ENCODE measurements around the gene ITIH1.
A peak's percentile ranks its signal among the peaks of the same experiment; 100 is the strongest.
"Not testable (repeated sequence)": the region's sequence is repeated elsewhere in the genome, so short reads cannot be mapped to it uniquely, and the experiment has no call there.

Gene ITIH1, protein sequence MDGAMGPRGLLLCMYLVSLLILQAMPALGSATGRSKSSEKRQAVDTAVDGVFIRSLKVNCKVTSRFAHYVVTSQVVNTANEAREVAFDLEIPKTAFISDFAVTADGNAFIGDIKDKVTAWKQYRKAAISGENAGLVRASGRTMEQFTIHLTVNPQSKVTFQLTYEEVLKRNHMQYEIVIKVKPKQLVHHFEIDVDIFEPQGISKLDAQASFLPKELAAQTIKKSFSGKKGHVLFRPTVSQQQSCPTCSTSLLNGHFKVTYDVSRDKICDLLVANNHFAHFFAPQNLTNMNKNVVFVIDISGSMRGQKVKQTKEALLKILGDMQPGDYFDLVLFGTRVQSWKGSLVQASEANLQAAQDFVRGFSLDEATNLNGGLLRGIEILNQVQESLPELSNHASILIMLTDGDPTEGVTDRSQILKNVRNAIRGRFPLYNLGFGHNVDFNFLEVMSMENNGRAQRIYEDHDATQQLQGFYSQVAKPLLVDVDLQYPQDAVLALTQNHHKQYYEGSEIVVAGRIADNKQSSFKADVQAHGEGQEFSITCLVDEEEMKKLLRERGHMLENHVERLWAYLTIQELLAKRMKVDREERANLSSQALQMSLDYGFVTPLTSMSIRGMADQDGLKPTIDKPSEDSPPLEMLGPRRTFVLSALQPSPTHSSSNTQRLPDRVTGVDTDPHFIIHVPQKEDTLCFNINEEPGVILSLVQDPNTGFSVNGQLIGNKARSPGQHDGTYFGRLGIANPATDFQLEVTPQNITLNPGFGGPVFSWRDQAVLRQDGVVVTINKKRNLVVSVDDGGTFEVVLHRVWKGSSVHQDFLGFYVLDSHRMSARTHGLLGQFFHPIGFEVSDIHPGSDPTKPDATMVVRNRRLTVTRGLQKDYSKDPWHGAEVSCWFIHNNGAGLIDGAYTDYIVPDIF

DNA sequence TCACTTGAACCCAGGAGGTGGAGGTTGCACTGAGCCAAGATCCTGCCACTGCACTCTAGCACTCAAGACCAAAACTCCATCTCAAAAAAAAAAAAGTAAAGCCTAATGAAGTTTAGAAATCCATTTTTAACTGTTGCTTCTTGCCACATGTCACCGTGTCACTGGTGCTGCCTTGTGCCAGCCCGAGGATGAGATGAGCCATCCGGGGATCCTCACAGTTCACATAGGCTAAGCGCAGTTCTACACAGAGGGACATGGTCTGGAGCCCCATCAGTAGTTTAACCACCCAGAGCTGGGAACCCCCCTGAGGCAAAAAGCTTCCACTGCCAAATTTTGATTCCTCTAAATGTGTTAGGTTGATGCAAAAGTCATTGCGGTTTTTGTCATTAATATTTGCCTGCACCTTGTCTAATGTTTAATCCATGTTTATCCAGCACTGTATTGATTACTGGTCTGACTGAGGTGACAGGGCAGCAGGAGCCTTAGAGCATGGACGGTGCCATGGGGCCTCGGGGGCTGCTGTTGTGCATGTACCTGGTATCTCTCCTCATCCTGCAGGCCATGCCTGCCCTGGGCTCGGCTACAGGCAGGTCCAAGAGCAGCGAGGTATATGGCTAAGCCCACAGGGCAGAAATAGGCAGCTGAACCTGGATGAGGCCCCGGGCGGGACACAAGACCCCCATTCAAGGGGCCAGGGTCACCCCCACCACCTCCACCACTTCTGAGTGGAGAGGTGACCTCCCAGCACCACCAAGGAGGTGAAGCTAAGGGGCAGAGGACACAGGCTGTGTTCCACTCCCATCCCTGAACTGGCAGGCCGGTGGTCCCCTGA is at the start of gene ITIH1:
ITIH1 (plus strand) TSS at position 473 of the 832 bp plus-strand sequence; CDS start at position 490, 17 bp downstream.
- FAIRE-seq: no peak

DNA sequence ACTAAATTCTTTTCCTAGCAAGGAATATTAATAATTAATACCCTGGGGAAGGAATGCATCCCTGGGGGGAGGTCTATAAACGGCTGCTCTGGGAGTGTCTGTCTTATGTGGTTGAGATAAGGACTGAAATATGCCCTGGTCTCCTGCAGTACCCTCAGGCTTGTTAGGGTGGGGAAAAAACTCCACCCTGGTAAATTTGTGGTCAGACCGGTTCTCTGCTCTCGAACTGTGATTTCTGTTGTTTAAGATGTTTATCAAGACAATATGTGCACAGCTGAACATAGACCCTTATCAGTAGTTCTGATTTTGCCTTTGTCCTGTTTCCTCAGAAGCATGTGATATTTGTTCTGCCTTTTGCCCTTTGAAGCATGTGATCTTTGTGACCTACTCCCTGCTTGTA is 48.6 kb upstream of the ITIH1 start:
- FAIRE-seq: not testable (repeated sequence)

DNA sequence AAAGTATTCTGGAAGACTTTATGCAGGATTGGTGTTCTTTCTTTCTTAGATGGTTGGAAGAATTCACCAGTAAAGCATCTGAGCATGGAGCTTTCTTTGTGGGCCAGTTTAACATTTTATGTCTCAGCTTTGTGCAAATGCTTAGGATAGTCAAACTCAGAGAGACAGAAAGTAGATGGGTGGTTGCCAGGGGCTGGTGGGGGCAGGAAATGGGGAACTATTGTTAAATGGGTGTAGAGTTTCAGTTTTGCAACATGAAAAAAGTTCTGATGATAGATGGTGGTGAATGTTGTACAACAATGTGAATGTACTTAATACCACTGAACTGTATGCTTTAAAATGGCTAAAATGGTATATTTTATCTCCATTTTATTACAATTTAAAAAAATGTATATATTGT is 46.7 kb upstream of the ITIH1 start:
- FAIRE-seq: no peak

DNA sequence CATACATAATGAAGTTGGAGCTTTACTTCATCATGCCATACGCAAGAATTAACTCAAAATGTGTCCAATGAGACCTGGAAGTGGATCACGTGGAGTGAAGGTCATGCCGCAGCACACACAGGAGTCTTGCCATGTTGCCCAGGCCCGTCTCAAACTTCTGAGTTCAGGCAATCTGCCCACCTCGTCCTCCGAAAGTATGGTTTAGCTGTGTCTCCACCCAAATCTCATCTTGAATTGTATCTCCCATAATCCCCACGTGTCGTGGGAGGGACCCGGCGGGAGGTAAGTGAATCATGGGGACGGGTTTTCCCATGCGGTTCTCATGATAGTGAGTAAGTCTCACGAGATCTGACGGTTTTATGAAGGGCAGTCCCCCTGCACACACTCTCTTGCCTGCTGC is 45.8 kb upstream of the ITIH1 start:
- no peak for FAIRE-seq

DNA sequence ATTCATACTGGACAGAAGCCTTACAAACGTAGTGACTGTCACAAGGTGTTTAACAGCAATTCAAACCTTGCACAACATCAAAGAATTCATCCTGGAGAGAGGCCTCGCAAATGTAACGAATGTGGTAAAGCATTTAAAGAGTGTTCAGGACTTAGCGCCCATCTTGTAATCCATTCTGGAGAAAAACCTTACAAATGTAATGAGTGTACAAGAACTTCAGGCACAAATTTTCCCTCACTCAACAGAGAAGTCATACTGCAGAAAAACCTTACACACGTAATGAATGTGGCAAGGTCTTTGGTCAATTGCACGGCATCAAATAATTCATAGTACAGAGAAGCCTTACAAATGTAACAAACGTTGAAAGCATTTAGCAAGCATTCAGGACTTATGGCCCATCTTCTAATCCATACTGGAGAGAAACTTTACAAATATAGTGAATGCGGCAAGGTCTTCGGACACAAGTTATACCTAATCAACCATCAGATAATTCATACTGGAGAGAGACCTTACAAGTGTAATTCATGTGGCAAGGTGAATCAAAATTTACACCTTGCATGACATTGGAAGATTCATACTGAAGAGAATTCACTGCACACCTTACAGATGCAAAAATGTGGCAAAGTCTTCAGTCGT is 44.0 kb upstream of the ITIH1 start:
- no peak for FAIRE-seq

DNA sequence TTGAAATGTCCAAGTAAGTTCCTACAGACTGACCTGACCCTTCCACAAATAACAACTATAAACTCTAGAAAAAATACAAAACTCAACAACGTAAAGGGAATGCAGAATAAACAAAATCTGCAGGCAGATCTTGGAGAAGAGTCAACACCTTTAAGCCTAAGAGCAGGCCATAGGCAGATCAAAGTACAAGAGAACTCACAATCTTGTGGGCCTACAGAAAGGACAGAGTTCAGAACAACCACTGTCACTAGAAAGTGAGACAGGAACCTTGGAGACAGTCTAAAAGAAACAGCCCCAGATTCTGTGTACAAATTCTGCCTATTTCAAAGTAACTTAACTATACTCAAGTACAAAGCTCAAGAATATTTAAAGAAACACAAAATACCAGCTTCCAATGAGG is 37.7 kb upstream of the ITIH1 start:
- FAIRE-seq: no peak

DNA sequence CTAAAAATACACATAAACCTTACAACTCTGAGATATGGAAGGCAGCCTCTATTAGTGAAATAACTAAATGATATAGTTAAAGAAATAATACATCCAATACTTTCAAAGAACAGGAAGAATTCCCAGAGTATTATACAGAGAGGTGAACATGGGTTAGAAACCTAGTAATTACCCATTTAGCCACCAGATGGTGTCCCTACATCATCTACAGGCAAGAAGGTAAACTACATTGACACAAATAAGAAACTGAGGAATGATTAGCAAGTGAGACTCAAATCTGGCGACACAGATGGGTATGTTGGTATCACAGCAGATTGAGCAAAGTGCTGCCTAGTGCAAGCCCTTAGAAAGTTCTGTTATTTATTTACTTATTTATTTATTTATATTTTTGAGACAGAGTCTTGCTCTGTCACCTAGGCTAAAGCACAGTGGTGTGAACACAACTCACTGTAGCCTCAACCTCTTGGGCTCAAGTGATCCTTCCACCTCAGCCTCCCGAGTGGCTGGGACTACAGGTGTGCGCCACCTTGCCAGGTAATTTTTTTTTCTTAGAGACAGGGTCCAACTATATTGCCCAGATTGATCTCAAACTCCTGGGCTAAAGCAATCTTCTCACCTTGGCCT is 34.9 kb upstream of the ITIH1 start:
- FAIRE-seq: peak; percentile 97

DNA sequence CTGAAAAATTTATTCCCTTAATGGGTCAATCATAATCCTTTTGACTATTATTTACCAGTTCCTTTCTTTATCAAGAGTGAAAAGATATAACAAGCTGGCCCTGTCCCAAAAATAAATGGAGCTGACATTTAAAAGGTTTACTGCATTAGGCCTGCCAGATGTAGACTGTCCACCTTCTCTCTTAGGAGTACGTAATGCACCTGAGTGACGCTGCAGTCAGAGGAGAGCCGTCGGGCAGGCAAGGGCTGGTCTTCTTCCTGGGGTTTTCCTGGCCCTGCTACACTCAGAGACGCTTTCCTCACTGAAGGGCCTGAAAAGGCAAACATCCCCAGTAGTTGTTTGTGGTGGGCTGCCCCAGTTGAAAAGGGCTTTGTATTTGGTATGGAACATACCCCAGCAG is 34.2 kb upstream of the ITIH1 start:
- peak; percentile 95 for FAIRE-seq

DNA sequence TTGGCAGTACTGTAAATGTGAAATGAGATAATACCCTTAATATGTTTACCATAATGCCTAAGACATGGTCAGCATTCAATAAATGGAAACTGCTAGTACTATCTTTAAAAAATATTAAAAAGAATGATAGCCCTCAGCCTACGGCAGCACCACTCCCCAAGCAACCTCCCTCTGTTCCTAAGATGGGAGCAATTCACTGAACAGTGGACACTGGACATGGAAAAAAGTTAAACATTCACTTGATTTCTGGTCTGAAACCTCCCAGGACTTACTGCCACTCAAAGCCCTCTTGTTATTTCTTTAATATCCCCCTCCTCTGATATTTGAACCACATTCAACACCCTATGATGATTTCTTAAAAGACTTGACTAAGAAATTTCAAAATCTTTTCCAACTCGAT is 33.7 kb upstream of the ITIH1 start:
- no peak for FAIRE-seq

DNA sequence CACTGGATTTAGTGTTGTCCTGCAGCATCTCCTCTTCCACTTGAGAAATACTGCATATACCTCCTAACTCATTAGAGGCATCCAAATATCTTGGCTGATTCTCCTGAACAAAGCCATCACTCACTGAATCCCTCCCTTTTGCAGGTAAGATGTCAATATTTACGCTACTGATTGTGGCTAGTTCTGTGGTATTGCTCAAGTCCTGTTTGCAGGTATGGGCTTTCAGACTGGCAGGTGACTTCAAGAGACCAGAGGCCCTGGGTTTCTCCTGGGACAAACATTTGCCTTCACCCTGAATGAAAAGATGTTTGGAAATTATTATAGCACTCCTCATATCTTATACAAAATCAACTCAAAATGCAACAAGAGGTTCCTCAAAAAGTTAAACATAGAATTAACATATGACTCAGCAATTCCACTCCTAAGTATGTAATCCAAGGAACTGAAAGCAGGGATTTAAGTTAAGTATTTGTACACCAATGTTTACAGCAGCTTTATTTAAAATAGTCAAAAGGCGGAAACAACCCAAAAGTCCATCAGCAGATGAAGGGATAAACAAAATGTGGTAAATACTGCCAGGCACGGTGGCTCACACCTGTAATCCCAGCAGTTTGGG is 25.2 kb upstream of the ITIH1 start:
- FAIRE-seq: no peak

DNA sequence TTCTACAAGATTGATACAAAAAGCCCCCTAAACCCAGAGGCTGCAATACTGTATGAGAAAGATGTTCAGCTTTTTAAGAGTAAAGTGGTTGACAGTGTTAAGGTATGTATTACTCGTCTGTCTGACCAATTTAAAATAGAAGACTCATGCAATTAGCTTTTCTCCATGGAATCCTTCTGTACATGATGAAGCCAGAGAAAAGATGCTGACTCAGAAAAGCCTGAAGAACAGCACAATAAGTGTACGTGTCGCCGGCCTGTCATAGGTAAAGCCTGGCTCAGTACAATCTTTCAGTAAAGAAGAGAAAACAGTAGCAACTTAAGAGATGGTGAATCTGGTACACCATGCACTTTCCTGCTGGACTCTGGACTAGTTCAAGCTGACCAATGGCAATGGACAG is 23.0 kb upstream of the ITIH1 start:
- no peak for FAIRE-seq

DNA sequence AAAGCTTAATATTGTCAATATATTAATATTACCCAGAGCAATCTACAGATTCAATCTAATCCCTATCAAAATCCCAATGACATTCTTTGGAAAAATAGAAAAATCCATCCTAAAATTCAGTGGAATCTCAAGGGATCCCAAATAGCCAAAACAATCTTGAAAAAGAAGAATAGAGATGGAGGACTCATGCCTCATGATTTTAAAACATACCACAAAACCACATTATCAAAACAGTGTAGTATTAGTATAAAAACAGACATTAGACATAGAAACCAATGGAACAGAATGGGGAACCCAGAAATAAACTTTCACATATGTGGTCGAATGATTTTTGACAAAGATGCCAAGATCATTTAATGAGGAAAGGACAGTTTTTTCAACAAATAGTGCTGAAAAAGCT is 21.3 kb upstream of the ITIH1 start:
- no peak for FAIRE-seq

DNA sequence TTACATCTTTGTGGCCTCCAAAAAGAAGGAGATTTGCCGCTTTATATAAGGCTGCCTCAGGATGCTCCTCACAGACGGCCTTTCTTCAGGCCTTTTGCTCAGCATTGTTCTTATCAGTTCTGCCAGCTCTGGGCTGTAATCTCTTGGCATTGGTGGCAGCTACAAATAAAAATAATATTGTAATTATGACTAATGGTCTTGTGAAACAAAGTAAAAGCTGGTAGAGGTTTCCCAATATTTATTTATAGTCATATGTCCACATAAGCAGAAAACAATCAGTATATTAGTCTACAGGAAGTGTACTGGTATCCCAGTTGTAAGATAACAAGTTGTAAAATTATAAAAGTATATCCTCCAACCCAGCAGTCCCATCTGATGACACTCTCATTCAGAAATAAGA is 13.9 kb upstream of the ITIH1 start:
- FAIRE-seq: no peak

DNA sequence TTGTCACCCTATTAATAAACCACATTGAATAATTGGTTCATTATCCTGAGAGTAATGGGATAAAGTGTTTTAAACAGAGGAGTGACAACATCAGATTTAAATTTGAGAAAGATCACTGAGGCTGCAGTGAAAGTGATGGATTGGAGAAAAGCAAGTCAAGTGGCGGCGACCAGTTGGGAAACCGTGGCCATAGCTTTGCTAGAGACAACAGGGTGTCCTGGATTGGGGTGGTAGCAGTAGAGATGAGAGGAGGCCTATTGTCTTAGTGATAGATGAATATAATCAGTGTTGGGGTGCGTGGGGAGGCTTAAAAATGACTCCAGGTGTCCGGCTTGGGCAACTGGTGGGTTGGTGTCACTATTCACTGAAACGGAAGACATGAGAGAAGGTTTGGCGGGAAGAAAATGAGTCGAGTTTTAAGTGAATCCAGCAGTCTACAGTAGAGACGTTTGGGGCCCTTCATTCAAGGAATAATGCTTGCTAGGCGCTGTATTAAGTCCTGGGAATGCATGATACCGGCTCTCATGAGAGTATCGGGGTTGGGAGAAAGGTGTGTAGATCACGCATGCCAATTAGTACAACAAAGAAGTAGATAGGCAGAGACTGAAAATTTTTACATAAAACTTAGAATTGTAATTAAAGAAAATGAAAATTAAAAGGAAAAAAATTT is 7.5 kb upstream of the ITIH1 start:
- FAIRE-seq: no peak

DNA sequence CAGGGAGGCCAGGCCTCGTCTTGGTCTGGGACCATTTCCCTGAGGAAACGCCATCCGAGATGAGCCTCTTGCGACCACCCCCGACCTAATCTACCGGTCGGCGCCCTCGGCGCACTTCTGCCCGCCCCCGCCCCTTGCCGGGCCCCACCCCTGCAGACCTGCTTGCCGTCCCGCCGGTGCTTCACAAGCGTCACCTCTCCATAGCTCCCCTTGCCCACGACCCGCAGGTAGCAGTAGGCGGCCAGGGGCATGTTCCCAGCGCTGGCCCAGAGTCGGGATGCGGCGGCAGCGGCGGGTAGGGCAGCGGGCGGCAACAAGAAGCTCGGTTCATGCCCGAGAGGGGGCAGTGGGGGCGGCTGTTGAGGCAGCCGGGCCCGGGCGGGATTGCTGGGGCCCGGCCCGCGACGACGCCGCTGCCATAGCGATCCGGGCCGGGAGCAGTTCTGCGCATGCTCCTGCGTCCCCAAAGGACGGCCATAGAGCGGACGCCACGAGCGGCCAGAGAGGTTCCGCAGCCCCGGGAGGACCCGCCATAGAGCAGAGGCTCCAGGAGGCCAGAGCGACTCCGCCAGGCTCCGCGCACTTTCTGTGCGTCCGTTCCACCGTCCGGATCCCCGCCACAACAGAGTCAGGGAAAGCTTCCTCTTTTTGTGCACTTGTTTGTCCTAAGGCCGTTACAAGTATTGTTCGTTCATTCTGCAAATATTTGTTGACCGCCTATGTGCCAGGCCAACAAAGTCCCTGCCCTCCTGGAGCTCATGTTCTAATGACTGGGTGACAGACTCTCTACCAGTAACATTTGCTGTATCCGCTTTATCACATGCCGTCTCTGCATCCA is 6.7 kb upstream of the ITIH1 start, which contains the start of gene NEK4:
NEK4 (minus strand) TSS at position 445 of the 838 bp plus-strand sequence; CDS start at position 251, 194 bp downstream.
- FAIRE-seq: no peak

DNA sequence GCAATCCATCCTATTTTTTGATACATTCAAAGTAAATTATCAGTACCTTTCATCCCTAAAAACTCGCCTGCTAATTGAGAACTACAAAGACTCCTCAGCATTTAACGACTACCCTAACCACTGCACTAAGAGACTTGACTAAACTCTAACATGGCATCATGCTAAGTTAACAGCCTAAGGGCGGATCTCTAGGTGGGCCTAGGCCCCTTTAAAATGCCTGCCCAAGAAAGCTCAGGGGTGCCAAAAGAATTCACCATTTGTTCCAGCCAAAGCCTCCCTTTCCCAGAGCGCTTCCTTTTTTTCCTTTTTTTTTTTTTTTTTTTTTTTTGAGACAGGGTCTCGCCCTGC is 6.1 kb upstream of the ITIH1 start:
- no peak for FAIRE-seq

DNA sequence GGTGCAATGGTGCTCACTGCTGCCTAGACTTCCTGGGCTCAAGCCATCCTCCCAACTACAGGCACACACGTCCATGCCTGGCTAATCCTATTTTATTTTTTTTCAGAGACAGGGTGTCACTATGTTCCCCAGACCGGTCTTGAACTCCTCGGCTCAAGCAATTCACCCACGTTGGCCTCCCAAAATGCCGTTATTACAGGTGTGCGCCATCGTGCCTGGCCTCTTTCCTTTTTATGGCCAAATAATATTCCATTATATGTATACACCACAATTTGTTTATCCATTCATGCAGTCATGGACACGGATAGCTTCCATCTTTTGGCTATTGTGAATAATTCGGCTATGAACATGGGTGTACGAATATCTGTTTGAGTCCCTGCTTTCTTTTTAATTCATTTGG is 5.7 kb upstream of the ITIH1 start:
- no peak for FAIRE-seq

DNA sequence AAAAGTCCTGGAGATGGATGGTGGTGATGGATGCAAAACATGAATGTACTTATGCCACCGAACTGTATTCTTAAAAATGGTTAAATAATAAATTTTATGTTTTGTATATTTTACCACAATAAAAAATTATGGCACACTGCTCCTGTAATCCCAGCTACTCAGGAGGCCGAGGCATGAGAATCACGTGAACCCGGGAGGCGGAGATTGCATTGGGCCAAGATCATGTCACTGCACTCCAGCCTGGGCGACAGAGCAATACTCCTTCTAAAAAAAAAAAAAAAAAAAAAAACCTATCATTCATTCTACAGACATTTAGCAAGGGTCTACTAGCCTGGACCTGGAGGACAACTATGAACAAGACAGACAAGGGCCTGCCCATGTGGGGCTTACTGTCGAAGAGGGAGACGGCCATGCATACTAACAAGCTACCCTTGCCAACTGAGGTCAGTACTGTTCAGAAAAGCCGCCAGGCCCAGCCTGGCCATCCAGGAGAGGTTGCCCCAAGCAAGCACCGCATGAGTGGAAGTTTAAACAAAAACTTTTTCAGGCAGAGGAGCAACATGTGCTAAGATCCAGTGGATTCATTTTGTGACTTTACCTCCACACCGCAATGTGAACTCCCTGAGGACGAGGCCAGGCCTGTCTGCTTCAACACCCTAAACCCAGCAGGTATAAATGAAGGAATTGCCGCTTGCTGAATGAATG is 3.9 kb upstream of the ITIH1 start:
- no peak for FAIRE-seq

DNA sequence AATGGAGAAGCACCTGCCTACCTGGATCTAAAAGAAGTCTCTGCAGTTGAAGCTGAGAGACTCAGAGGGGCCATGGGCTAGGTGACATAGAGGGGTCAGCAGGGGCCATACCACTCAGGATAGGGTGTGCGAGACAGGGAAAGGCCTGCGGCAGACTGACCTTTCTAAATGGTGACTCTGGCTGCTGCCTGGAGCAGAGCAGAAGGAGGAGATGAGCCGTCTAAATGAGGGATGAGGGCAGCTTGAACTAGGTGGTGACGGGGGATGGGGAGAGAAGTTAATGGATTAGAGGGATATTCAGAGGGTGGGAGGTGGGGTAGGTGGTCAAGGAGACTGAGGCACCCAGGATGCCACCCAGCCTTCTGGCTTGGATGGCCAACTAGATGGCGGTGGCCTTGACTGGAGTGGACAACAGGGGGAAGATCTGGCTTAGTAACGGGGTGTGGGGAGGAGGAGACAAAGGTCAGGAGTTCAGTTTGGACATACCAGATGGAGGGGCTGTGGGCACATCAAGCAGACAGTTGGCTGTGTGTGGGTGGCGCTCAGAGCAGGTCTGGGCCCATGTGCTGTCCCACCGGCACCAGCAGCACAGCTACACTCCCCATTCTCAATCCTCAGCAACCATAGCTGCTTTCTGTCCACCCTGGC is 3.2 kb upstream of the ITIH1 start:
- FAIRE-seq: no peak

All from islet of Langerhans (tissue), 1 donor.